ENCODE data around the gene TMEM44. TPM values are rescaled to one million over a fixed set of nuclear protein-coding genes. Genes with fewer than 3 reads are reported as not detected.
A peak's percentile ranks its signal among the peaks of the same experiment; 100 is the strongest.
"Not testable (repeated sequence)": the region's sequence is repeated elsewhere in the genome, so short reads cannot be mapped to it uniquely, and the experiment has no call there.

The TMEM44 gene
- total and polyA plus RNA-seq, 10 donors = 5.5 to 30.3 (median 22.1) TPM

- WGBS, 5 donors = 0 to 2% (median 1%) methylated on average over 22 to 56 of the region's 56 CpGs
- TF ChIP-seq POLR2A (IDR thresholded peaks at IDR 0.05) (no peak), POLR2AphosphoS5 (IDR thresholded peaks at IDR 0.05) (peak; percentile 3 to 30 (median 28)), CTCF (IDR thresholded peaks at IDR 0.05 in 8 of 11, conservative IDR thresholded peaks at IDR 0.05 in 3 of 11) (no peak)
- Histone ChIP-seq H3K4me3 (peak overlapping the region; percentile 62 to 92 (median 71)), H3K4me1 (peaks cover 0 to 22% (median 14%) of the 10 kb centered on the region in 6 donors), H3K27me3 (replicated peaks in 1 of 7) (no peaks in the 10 kb centered on the region), H3K36me3 (peaks cover 0 to 26% (median 0%) of the 10 kb centered on the region in 6 donors), H3K9me3 (peaks cover 0 to 6% (median 0%) of the 10 kb centered on the region in 8 donors), H3K27ac (peak overlapping the region in 7 of 8 donors; percentile 65 to 87 (median 81))
- no peak for DNase-seq
- intact Hi-C loops (cut with DNase I; ENCODE audit: low total_unique reads) = no loop called here
These were observed 340 bp downstream of the TMEM44 start for GRCh38 chr3:194632809-194633348.

- DNase-seq = peak; percentile 7
- Histone ChIP-seq H3K27ac (peak overlapping the region in 6 of 8 donors; percentile 72 to 87 (median 82)), H3K27me3 (replicated peaks in 1 of 7) (no peaks in the 10 kb centered on the region), H3K4me1 (peaks cover 0 to 22% (median 14%) of the 10 kb centered on the region in 6 donors), H3K4me3 (peak overlapping the region; percentile 62 to 92 (median 71)), H3K9me3 (peaks cover 0 to 6% (median 0%) of the 10 kb centered on the region in 8 donors), H3K36me3 (peaks cover 0 to 31% (median 0%) of the 10 kb centered on the region in 6 donors)
- 64 to 83% (median 82%) methylated on average over 10 to 11 of the region's 11 CpGs for WGBS, 5 donors
- no peak for TF ChIP-seq POLR2AphosphoS5 (IDR thresholded peaks at IDR 0.05)
- TF ChIP-seq CTCF (IDR thresholded peaks at IDR 0.05 in 8 of 11, conservative IDR thresholded peaks at IDR 0.05 in 3 of 11) = no peak
- TF ChIP-seq POLR2A (IDR thresholded peaks at IDR 0.05) = no peak
- intact Hi-C loops (cut with DNase I; ENCODE audit: low total_unique reads) = no loop called here
These were observed 902 bp downstream of the TMEM44 start for GRCh38 chr3:194632226-194632808.

- peak; percentile 47 for DNase-seq
- TF ChIP-seq POLR2A (IDR thresholded peaks at IDR 0.05) (no peak), POLR2AphosphoS5 (IDR thresholded peaks at IDR 0.05) (no peak)
- 92 to 100% (median 97%) methylated on average over 4 of the region's 4 CpGs for WGBS, 5 donors
- Histone ChIP-seq H3K27me3 (replicated peaks in 1 of 7) (no peaks in the 10 kb centered on the region), H3K36me3 (peaks cover 0 to 38% (median 0%) of the 10 kb centered on the region in 6 donors), H3K4me3 (peak overlapping the region in 1 of 8 donors; percentile 92), H3K27ac (no peak overlapping the region), H3K4me1 (peaks cover 0 to 22% (median 14%) of the 10 kb centered on the region in 6 donors), H3K9me3 (peaks cover 0 to 6% (median 0%) of the 10 kb centered on the region in 8 donors)
- intact Hi-C loops (cut with DNase I; ENCODE audit: low total_unique reads) = no loop called here
These were observed 1.5 kb downstream of the TMEM44 start for GRCh38 chr3:194631696-194632095.

- peaks cover 0 to 22% (median 14%) of the 10 kb centered on the region in 6 donors for H3K4me1 ChIP-seq
- peaks cover 0 to 46% (median 3%) of the 10 kb centered on the region in 6 donors for H3K36me3 ChIP-seq
- H3K27ac ChIP-seq; H3K27me3 ChIP-seq (replicated peaks in 1 of 7); intact Hi-C loops (cut with DNase I; ENCODE audit: low total_unique reads); H3K9me3 ChIP-seq; H3K4me3 ChIP-seq: not testable (repeated sequence)
- DNase-seq = peak; percentile 58
- 92 to 94% (median 93%) methylated on average over 27 to 29 of the region's 29 CpGs for WGBS, 5 donors
These were observed 2.5 kb downstream of the TMEM44 start for GRCh38 chr3:194630681-194631080.

GRCh38 chr3:194624956-194625355 lies 8.3 kb downstream of the TMEM44 start:
- intact Hi-C loops (cut with DNase I; ENCODE audit: low total_unique reads) = no loop called here
- H3K4me1 ChIP-seq = no peaks in the 10 kb centered on the region
- peaks cover 0 to 76% (median 3%) of the 10 kb centered on the region in 6 donors for H3K36me3 ChIP-seq

More at GRCh38 chr3:194624956-194625355, 8.3 kb downstream of the TMEM44 start:
- Histone ChIP-seq H3K27ac (no peak overlapping the region), H3K9me3 (no peaks in the 10 kb centered on the region), H3K27me3 (replicated peaks in 1 of 7) (no peaks in the 10 kb centered on the region), H3K4me3 (no peak overlapping the region)
- DNase-seq = peak; percentile 20
- TF ChIP-seq POLR2AphosphoS5 (IDR thresholded peaks at IDR 0.05) (no peak), CTCF (IDR thresholded peaks at IDR 0.05 in 8 of 11, conservative IDR thresholded peaks at IDR 0.05 in 3 of 11) (no peak), POLR2A (IDR thresholded peaks at IDR 0.05) (no peak)
- WGBS, 5 donors = 94 to 98% (median 97%) methylated on average over 6 of the region's 6 CpGs
